Liver (tissue), 9 donors: ENCODE measurements around the gene SLC5A9. TPM values are rescaled to one million over a fixed set of nuclear protein-coding genes. Genes with fewer than 3 reads are reported as not detected.

ENCODE experiments used
- DNase-seq: peaks from one replicate; pipeline ENCODE4 v3.0.0-alpha.2; 2017; ENCODE audit warnings: low spot score
- H3K27ac ChIP-seq, 2 donors: one replicate each; pipeline ENCODE4 v1.7.0; 2013; ENCODE audit warnings: inconsistent platforms in 2 of 2, low read length in 2 of 2, control low read depth in 1 of 2, low read depth in 1 of 2, mild to moderate bottlenecking in 1 of 2
- H3K27me3 ChIP-seq, 4 donors: one replicate each; pipeline versions ENCODE4 v1.6.1 to v1.7.0; 2013; ENCODE audit warnings: low read length in 3 of 4, inconsistent platforms in 1 of 4, mild to moderate bottlenecking in 1 of 4, moderate library complexity in 1 of 4; ENCODE audit not compliant: control insufficient read depth in 4 of 4, insufficient read depth in 4 of 4
- H3K36me3 ChIP-seq, 4 donors: one replicate each; pipeline versions ENCODE4 v1.6.1 to v1.7.0; 2013; ENCODE audit warnings: low read length in 3 of 4, mild to moderate bottlenecking in 3 of 4, low read depth in 1 of 4, moderate library complexity in 1 of 4; ENCODE audit not compliant: control insufficient read depth in 4 of 4, insufficient read depth in 3 of 4
- H3K4me1 ChIP-seq, 4 donors: one replicate each; pipeline versions ENCODE4 v1.6.1 to v1.7.0; 2013; ENCODE audit warnings: low read length in 3 of 4, mild to moderate bottlenecking in 3 of 4, moderate library complexity in 1 of 4; ENCODE audit not compliant: control insufficient read depth in 4 of 4, insufficient read depth in 4 of 4
- H3K4me3 ChIP-seq, 3 donors: one replicate each; pipeline versions ENCODE4 v1.6.1 to v1.7.0; 2013; ENCODE audit warnings: low read length in 3 of 3, control low read depth in 1 of 3, low read depth in 1 of 3, mild to moderate bottlenecking in 1 of 3
- H3K9ac ChIP-seq, 2 donors: one replicate each; pipeline ENCODE4 v1.7.0; 2013; ENCODE audit warnings: low read length in 2 of 2, mild to moderate bottlenecking in 2 of 2, moderate library complexity in 2 of 2, control low read depth in 1 of 2, low read depth in 1 of 2
- H3K9me3 ChIP-seq, 4 donors: one replicate each; pipeline versions ENCODE4 v1.6.1 to v1.7.0; 2013; ENCODE audit warnings: low read length in 3 of 4; ENCODE audit not compliant: control insufficient read depth in 4 of 4
- ATF3 ChIP-seq: IDR thresholded peaks from 2 replicates; pipeline ENCODE4 v1.6.1; 2016; ENCODE audit warnings: antibody characterized with exemption
- CTCF ChIP-seq: fragments of 150-350 bp; IDR thresholded peaks from 2 replicates; pipeline ENCODE4 v1.5.1; 2017; ENCODE audit warnings: improper control_type of control experiment, low read depth, low read length; ENCODE audit not compliant: missing input control
- EGR1 ChIP-seq, 2 donors: IDR thresholded peaks; 2 replicates each; pipeline ENCODE4 v1.6.1; 2016 to 2018; ENCODE audit warnings: antibody characterized with exemption in 2 of 2, low read depth in 2 of 2
- FOXA1 ChIP-seq: IDR thresholded peaks from 2 replicates; pipeline ENCODE4 v1.6.1; 2016; ENCODE audit warnings: antibody characterized with exemption
- FOXA2 ChIP-seq: IDR thresholded peaks from 2 replicates; pipeline ENCODE4 v1.6.1; 2016; ENCODE audit warnings: antibody characterized with exemption
- GABPA ChIP-seq, 2 donors: IDR thresholded peaks in 1 of 2; conservative IDR thresholded peaks in 1 of 2; 2 replicates each; pipeline ENCODE4 v1.6.1; 2016; ENCODE audit warnings: antibody characterized with exemption in 2 of 2, mild to moderate bottlenecking in 1 of 2, moderate library complexity in 1 of 2
- HNF4A ChIP-seq, 2 donors: conservative IDR thresholded peaks; 2 replicates each; pipeline ENCODE4 v1.6.1; 2016; ENCODE audit warnings: antibody characterized with exemption in 2 of 2, mild to moderate bottlenecking in 2 of 2
- HNF4G ChIP-seq: IDR thresholded peaks from 2 replicates; pipeline ENCODE4 v1.6.1; 2016; ENCODE audit warnings: antibody characterized with exemption
- JUND ChIP-seq, 2 donors: IDR thresholded peaks; 2 replicates each; pipeline ENCODE4 v1.6.1; 2016; ENCODE audit warnings: antibody characterized with exemption in 2 of 2
- MAX ChIP-seq: IDR thresholded peaks from 2 replicates; pipeline ENCODE4 v1.6.1; 2016; ENCODE audit warnings: antibody characterized with exemption
- NR2F2 ChIP-seq: IDR thresholded peaks from 2 replicates; pipeline ENCODE4 v1.6.1; 2016; ENCODE audit warnings: antibody characterized with exemption
- RAD21 ChIP-seq, 2 donors: IDR thresholded peaks; 2 replicates each; pipeline ENCODE4 v1.6.1; 2016; ENCODE audit warnings: antibody characterized with exemption in 2 of 2, mild to moderate bottlenecking in 2 of 2
- RXRA ChIP-seq, 2 donors: IDR thresholded peaks; 2 replicates each; pipeline ENCODE4 v1.6.1; 2017 to 2018; ENCODE audit warnings: antibody characterized with exemption in 2 of 2, mild to moderate bottlenecking in 1 of 2
- SP1 ChIP-seq: IDR thresholded peaks from 2 replicates; pipeline ENCODE4 v1.6.1; 2018; ENCODE audit warnings: antibody characterized with exemption, mild to moderate bottlenecking
- TAF1 ChIP-seq: conservative IDR thresholded peaks from 2 replicates; pipeline ENCODE4 v1.6.1; 2016; ENCODE audit warnings: antibody characterized with exemption, mild to moderate bottlenecking
- YY1 ChIP-seq: IDR thresholded peaks from 2 replicates; pipeline ENCODE4 v1.6.1; 2016; ENCODE audit warnings: antibody characterized with exemption, mild to moderate bottlenecking
- WGBS: extraction: QIAGEN DNeasy Blood & Tissue Kit; methylation state at CpG from one replicate; pipeline ENCODE4 v1.1.7; 2013; 5-methylcytosine and 5-hydroxymethylcytosine counted together
- polyA plus RNA-seq, 2 donors: library from polyadenylated mRNA; stranded (reverse) in 1 of 2; unstranded in 1 of 2; fragments of 200-250 nt in 1 of 2; fragments of >200 nt in 1 of 2; fragmentation: Nextera tagmentation in 1 of 2; extraction: Ambion mirVana in 1 of 2; gene quantifications; one replicate each; pipeline versions ENCODE4 v1.2.1 to v1.2.3, GENCODE V29; 2013 to 2015
- total RNA-seq, 2 donors: library from RNA; depleted of rRNA; stranded (reverse); fragments of >200 nt; gene quantifications; one replicate each; pipeline ENCODE4 v1.2.3, GENCODE V29; 2014
- TF ChIP-seq, protein P1 (sequence below): IDR thresholded peaks from 2 replicates; pipeline ENCODE4 v1.6.1; 2016; ENCODE audit warnings: antibody characterized with exemption, mild to moderate bottlenecking
- TF ChIP-seq, protein P2 (sequence below): IDR thresholded peaks from 2 replicates; pipeline ENCODE4 v1.6.1; 2016; ENCODE audit warnings: antibody characterized with exemption
- donor health status: healthy.
- donor health status: healthy.
- donor health status: healthy.
- donor health status: healthy.
- donor health status: healthy.

SLC5A9 gene
- total and polyA plus RNA-seq, 4 donors = 0.78 to 6.5 (median 6.0) TPM

DNA sequence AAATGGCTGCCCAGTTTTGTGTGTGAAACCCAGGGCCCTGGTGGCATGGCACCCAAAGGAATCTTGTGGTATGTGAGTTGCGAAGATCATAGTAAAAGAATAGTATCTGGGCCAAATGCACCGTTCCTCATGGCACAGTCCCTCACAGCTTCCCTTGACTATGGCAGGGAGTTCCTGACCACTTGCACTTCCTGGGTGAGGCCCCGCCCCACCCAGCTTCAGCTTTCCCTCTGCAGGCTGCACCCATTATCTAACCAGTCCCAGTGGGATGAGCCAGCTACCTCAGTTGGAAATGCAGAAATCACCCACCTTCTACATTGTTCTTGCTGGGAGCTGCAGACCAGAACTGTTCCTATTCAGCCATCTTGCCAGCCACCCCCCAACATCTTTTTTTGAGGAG lies 63.0 kb downstream of the SLC5A9 start (continued):
- TF ChIP-seq, protein P1, sequence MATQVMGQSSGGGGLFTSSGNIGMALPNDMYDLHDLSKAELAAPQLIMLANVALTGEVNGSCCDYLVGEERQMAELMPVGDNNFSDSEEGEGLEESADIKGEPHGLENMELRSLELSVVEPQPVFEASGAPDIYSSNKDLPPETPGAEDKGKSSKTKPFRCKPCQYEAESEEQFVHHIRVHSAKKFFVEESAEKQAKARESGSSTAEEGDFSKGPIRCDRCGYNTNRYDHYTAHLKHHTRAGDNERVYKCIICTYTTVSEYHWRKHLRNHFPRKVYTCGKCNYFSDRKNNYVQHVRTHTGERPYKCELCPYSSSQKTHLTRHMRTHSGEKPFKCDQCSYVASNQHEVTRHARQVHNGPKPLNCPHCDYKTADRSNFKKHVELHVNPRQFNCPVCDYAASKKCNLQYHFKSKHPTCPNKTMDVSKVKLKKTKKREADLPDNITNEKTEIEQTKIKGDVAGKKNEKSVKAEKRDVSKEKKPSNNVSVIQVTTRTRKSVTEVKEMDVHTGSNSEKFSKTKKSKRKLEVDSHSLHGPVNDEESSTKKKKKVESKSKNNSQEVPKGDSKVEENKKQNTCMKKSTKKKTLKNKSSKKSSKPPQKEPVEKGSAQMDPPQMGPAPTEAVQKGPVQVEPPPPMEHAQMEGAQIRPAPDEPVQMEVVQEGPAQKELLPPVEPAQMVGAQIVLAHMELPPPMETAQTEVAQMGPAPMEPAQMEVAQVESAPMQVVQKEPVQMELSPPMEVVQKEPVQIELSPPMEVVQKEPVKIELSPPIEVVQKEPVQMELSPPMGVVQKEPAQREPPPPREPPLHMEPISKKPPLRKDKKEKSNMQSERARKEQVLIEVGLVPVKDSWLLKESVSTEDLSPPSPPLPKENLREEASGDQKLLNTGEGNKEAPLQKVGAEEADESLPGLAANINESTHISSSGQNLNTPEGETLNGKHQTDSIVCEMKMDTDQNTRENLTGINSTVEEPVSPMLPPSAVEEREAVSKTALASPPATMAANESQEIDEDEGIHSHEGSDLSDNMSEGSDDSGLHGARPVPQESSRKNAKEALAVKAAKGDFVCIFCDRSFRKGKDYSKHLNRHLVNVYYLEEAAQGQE = no peak
- TF ChIP-seq NR2F2 (no peak), HNF4A (conservative IDR thresholded peaks at IDR 0.05) (no peak), TAF1 (no peak), MAX (no peak), EGR1 (IDR thresholded peaks at IDR 0.05; ENCODE audit: low read depth in 2 of 2) (no peak), GABPA (IDR thresholded peaks at IDR 0.05 in 1 of 2, conservative IDR thresholded peaks at IDR 0.05 in 1 of 2) (no peak)
- TF ChIP-seq, protein P2, sequence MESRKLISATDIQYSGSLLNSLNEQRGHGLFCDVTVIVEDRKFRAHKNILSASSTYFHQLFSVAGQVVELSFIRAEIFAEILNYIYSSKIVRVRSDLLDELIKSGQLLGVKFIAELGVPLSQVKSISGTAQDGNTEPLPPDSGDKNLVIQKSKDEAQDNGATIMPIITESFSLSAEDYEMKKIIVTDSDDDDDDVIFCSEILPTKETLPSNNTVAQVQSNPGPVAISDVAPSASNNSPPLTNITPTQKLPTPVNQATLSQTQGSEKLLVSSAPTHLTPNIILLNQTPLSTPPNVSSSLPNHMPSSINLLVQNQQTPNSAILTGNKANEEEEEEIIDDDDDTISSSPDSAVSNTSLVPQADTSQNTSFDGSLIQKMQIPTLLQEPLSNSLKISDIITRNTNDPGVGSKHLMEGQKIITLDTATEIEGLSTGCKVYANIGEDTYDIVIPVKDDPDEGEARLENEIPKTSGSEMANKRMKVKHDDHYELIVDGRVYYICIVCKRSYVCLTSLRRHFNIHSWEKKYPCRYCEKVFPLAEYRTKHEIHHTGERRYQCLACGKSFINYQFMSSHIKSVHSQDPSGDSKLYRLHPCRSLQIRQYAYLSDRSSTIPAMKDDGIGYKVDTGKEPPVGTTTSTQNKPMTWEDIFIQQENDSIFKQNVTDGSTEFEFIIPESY = no peak

DNA sequence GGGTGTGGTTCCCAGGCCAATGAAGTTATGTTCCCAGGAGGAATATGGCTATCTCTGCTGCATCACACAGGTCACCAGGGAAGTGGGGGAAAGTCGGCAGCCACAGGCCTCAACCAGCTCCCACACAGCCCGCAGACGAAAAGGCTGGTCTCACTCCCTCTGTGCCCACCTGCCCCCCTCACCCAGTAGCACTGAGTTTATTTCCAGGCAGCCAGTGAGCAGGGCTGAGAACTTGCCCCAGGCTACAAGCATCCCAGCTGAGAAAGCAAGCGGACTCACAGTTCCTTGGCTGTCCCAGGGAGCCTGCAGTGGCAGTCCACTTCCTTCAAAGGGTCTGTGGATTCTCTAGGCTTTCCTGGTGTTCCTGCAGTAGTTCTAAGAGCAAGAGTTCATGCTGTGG lies 68.9 kb downstream of the SLC5A9 start:
- Histone ChIP-seq H3K9ac (no peak overlapping the region), H3K36me3 (no peaks in the 10 kb centered on the region), H3K27ac (no peak overlapping the region), H3K4me1 (no peaks in the 10 kb centered on the region), H3K4me3 (no peak overlapping the region), H3K9me3 (no peaks in the 10 kb centered on the region), H3K27me3 (no peaks in the 10 kb centered on the region)
- TF ChIP-seq RAD21 (IDR thresholded peaks at IDR 0.05) (no peak), HNF4A (conservative IDR thresholded peaks at IDR 0.05) (no peak), SP1 (no peak), HNF4G (no peak), TAF1 (no peak), GABPA (IDR thresholded peaks at IDR 0.05 in 1 of 2, conservative IDR thresholded peaks at IDR 0.05 in 1 of 2) (no peak), CTCF (no peak), RXRA (IDR thresholded peaks at IDR 0.05) (no peak), FOXA2 (no peak), FOXA1 (no peak), YY1 (no peak), JUND (IDR thresholded peaks at IDR 0.05) (no peak), NR2F2 (no peak), EGR1 (IDR thresholded peaks at IDR 0.05; ENCODE audit: low read depth in 2 of 2) (no peak), MAX (no peak), ATF3 (no peak)
- TF ChIP-seq, protein P2 = no peak
- TF ChIP-seq, protein P1 = no peak
- 94% methylated on average over 4 of the region's 4 CpGs for WGBS
- DNase-seq = no peak
